Mesothelial cell of epicardium (in vitro differentiated cells): ENCODE measurements around the gene RFPL2. TPM values are rescaled to one million over a fixed set of nuclear protein-coding genes. Genes with fewer than 3 reads are reported as not detected.
A peak's percentile ranks its signal among the peaks of the same experiment; 100 is the strongest.

Experiments
- DNase-seq, 2 experiments: peaks; one replicate each; pipeline ENCODE4 v3.0.0; 2021; ENCODE audit warnings: low spot score in 2 of 2; ENCODE audit not compliant: unreplicated experiment in 2 of 2
- H3K27ac Mint-ChIP-seq: 2 replicates; pipeline ENCODE4 v1.8.0; 2021; ENCODE audit warnings: mixed read lengths
- H3K27me3 Mint-ChIP-seq: 2 replicates; pipeline ENCODE4 v1.8.0; 2021; ENCODE audit warnings: low read depth, mixed read lengths
- H3K36me3 Mint-ChIP-seq: 2 replicates; pipeline ENCODE4 v1.8.0; 2021; ENCODE audit warnings: mixed read lengths
- H3K4me1 Mint-ChIP-seq: 2 replicates; pipeline ENCODE4 v1.8.0; 2021; ENCODE audit warnings: mixed read lengths
- H3K4me3 Mint-ChIP-seq: 2 replicates; pipeline ENCODE4 v1.8.0; 2021; ENCODE audit warnings: mild to moderate bottlenecking, moderate library complexity, mixed read lengths
- H3K9me3 Mint-ChIP-seq: 2 replicates; pipeline ENCODE4 v1.8.0; 2021; ENCODE audit warnings: mixed read lengths
- total RNA-seq: library from RNA; stranded (reverse); gene quantifications from 3 replicates; pipeline ENCODE4 v1.2.1, GENCODE V29; 2021
- TF ChIP-seq, protein P1 (sequence below): fragments of 200-600 bp; sonication (generic); IDR thresholded peaks from one replicate; pipeline ENCODE4 v1.5.0; 2021; ENCODE audit warnings: antibody characterized with exemption; ENCODE audit not compliant: unreplicated experiment

Gene RFPL2
- total RNA-seq, result 0.36 to 0.53 TPM (median 0.40 TPM) in 3 replicates

DNA sequence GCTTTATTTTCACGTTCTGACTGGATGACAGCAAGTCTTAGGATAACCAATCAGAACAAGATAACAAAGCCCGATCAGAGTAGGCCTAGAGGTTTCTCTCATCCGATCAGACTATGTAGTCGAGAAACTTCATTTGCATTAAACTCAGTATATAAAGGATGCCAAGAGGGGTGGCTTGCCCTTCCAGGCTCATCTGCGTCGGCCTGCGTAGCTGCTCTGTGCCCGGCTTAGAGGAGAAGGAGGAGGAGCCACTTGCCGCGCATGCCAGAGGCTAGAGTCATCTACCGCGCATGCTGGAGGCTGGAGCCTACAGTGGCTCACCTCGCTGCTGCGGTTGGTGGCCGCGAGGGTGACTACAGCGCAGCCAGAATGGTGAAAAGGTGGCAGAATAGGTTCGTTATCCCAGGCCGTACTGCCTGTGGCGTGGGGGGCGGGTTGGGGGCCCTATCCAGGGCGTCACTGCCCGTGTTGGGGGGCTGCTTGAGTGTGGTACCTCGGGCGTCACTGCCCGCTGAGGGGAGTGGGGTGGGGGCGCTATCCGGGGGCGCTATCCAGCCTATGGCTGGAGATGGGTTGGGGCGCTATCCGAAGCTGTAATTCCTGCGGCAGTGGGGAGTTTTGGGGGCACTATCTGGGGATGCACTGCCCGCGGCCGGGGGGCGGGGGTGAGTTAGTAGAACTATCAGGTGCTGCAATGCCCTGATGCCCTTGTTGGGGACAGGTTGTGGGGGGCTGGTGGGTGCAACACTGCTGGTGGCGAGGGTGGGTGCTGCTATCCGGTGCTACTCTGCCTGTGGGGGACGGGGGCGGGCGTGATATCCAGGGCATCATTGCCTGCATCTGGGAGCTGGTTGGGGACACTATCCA is at the start of gene RFPL2:
RFPL2 (minus strand) TSS at position 218 of the 867 bp plus-strand sequence. CDS start 2,622 bp downstream, outside the sequence.
- Mint-ChIP-seq H3K4me3 (peak within 1 kb of the TSS; percentile 81), H3K4me1 (peaks cover 16% of the 10 kb centered on the region), H3K9me3 (no peaks in the 10 kb centered on the region), H3K36me3 (no peaks in the 10 kb centered on the region), H3K27me3 (peaks cover 67% of the 10 kb centered on the region), H3K27ac (peak within 1 kb of the TSS; percentile 64)
- peak in 1 of 2 experiments; percentile 75 for DNase-seq
- TF ChIP-seq, protein P1, sequence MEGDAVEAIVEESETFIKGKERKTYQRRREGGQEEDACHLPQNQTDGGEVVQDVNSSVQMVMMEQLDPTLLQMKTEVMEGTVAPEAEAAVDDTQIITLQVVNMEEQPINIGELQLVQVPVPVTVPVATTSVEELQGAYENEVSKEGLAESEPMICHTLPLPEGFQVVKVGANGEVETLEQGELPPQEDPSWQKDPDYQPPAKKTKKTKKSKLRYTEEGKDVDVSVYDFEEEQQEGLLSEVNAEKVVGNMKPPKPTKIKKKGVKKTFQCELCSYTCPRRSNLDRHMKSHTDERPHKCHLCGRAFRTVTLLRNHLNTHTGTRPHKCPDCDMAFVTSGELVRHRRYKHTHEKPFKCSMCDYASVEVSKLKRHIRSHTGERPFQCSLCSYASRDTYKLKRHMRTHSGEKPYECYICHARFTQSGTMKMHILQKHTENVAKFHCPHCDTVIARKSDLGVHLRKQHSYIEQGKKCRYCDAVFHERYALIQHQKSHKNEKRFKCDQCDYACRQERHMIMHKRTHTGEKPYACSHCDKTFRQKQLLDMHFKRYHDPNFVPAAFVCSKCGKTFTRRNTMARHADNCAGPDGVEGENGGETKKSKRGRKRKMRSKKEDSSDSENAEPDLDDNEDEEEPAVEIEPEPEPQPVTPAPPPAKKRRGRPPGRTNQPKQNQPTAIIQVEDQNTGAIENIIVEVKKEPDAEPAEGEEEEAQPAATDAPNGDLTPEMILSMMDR, result no peak

- H3K27me3 Mint-ChIP-seq, result peaks cover 54% of the 10 kb centered on the region
Measured at GRCh38 chr22:32249231-32249630, 44.4 kb upstream of the RFPL2 start.

GRCh38 chr22:32248276-32248675 is 43.4 kb upstream of the RFPL2 start:
- TF ChIP-seq, protein P1, result no peak
- Mint-ChIP-seq H3K9me3 (no peaks in the 10 kb centered on the region), H3K4me1 (no peaks in the 10 kb centered on the region), H3K4me3 (no peak overlapping the region), H3K27ac (no peak overlapping the region), H3K27me3 (peaks cover 51% of the 10 kb centered on the region), H3K36me3 (no peaks in the 10 kb centered on the region)
- no peak for DNase-seq

More at GRCh38 chr22:32249231-32249630, 44.4 kb upstream of the RFPL2 start:
- H3K9me3 Mint-ChIP-seq, result no peaks in the 10 kb centered on the region
- TF ChIP-seq, protein P1, result no peak
- no peak overlapping the region for H3K27ac Mint-ChIP-seq
- H3K4me1 Mint-ChIP-seq, result no peaks in the 10 kb centered on the region
- DNase-seq, result no peak
- no peaks in the 10 kb centered on the region for H3K36me3 Mint-ChIP-seq
- no peak overlapping the region for H3K4me3 Mint-ChIP-seq

- peaks cover 42% of the 10 kb centered on the region for H3K27me3 Mint-ChIP-seq
- no peaks in the 10 kb centered on the region for H3K36me3 Mint-ChIP-seq
- H3K27ac Mint-ChIP-seq, result no peak overlapping the region
- TF ChIP-seq, protein P1, result no peak
- H3K4me3 Mint-ChIP-seq, result no peak overlapping the region
- no peak for DNase-seq
- no peaks in the 10 kb centered on the region for H3K4me1 Mint-ChIP-seq
- H3K9me3 Mint-ChIP-seq, result no peaks in the 10 kb centered on the region
Measured at GRCh38 chr22:32246166-32246565, 41.3 kb upstream of the RFPL2 start.

- Mint-ChIP-seq H3K27ac (no peak overlapping the region), H3K36me3 (no peaks in the 10 kb centered on the region), H3K4me1 (no peaks in the 10 kb centered on the region), H3K9me3 (no peaks in the 10 kb centered on the region), H3K27me3 (peaks cover 37% of the 10 kb centered on the region), H3K4me3 (no peak overlapping the region)
- TF ChIP-seq, protein P1, result no peak
- DNase-seq, result no peak
Measured at GRCh38 chr22:32245042-32245441, 40.2 kb upstream of the RFPL2 start.
